ACC112 (cell line): ENCODE data around the gene LAMTOR4.
"Not testable (repeated sequence)": the region's sequence is repeated elsewhere in the genome, so short reads cannot be mapped to it uniquely, and the experiment has no call there.

Source experiments
- H2AFZ ChIP-seq: fragments of 200-600 bp; sonication (generic); one replicate; pipeline ENCODE4 v1.6.0; 2017; ENCODE audit warnings: antibody characterized with exemption, low read length; ENCODE audit not compliant: unreplicated experiment
- H3K27ac ChIP-seq: fragments of 200-600 bp; sonication (generic); 2 replicates; pipeline ENCODE4 v1.5.1; 2014; ENCODE audit warnings: low read depth, mild to moderate bottlenecking, antibody characterized with exemption, low read length, moderate library complexity
- H3K27me3 ChIP-seq: fragments of 200-600 bp; sonication (generic); 2 replicates; pipeline ENCODE4 v1.6.1; 2014; ENCODE audit warnings: mild to moderate bottlenecking, antibody characterized with exemption, low read length, moderate library complexity, mixed read lengths; ENCODE audit not compliant: insufficient read depth
- H3K36me3 ChIP-seq: fragments of 200-600 bp; sonication (generic); 2 replicates; pipeline ENCODE4 v1.6.1; 2016; ENCODE audit warnings: mild to moderate bottlenecking, antibody characterized with exemption, low read length, moderate library complexity, mixed read lengths; ENCODE audit not compliant: insufficient read depth
- H3K4me1 ChIP-seq: fragments of 200-600 bp; sonication (generic); one replicate; pipeline ENCODE4 v1.6.1; 2016; ENCODE audit warnings: low read length, mixed read lengths; ENCODE audit not compliant: insufficient read depth, unreplicated experiment, control insufficient read depth
- H3K4me3 ChIP-seq: fragments of 200-600 bp; sonication (generic); 2 replicates; pipeline ENCODE4 v1.5.1; 2014; ENCODE audit warnings: mild to moderate bottlenecking, low read depth, low read length
- H3K79me2 ChIP-seq: fragments of 200-600 bp; sonication (generic); one replicate; pipeline ENCODE4 v1.6.0; 2016; ENCODE audit warnings: low read length; ENCODE audit not compliant: control insufficient read depth, unreplicated experiment, insufficient read depth

Gene LAMTOR4

GRCh38 chr7:100175296-100175935 is 26.7 kb downstream of the LAMTOR4 start:
- peaks cover 5% of the 10 kb centered on the region for H3K4me1 ChIP-seq
- H2AFZ ChIP-seq, result no peak overlapping the region
- H3K36me3 ChIP-seq, result no peaks in the 10 kb centered on the region
- no peak overlapping the region for H3K27ac ChIP-seq
- peaks cover 3% of the 10 kb centered on the region; the same call in 1 of the 2 replicates for H3K27me3 ChIP-seq
- H3K79me2 ChIP-seq, result no peaks in the 10 kb centered on the region
- H3K4me3 ChIP-seq, result no peak overlapping the region

GRCh38 chr7:100176096-100177044 is 27.7 kb downstream of the LAMTOR4 start:
- Histone ChIP-seq H3K36me3 (no peaks in the 10 kb centered on the region), H2AFZ (peak overlapping the region; percentile 66), H3K27ac (no peak overlapping the region), H3K27me3 (no peaks in the 10 kb centered on the region), H3K4me1 (peaks cover 5% of the 10 kb centered on the region), H3K4me3 (peak overlapping the region; percentile 82), H3K79me2 (no peaks in the 10 kb centered on the region)

DNA sequence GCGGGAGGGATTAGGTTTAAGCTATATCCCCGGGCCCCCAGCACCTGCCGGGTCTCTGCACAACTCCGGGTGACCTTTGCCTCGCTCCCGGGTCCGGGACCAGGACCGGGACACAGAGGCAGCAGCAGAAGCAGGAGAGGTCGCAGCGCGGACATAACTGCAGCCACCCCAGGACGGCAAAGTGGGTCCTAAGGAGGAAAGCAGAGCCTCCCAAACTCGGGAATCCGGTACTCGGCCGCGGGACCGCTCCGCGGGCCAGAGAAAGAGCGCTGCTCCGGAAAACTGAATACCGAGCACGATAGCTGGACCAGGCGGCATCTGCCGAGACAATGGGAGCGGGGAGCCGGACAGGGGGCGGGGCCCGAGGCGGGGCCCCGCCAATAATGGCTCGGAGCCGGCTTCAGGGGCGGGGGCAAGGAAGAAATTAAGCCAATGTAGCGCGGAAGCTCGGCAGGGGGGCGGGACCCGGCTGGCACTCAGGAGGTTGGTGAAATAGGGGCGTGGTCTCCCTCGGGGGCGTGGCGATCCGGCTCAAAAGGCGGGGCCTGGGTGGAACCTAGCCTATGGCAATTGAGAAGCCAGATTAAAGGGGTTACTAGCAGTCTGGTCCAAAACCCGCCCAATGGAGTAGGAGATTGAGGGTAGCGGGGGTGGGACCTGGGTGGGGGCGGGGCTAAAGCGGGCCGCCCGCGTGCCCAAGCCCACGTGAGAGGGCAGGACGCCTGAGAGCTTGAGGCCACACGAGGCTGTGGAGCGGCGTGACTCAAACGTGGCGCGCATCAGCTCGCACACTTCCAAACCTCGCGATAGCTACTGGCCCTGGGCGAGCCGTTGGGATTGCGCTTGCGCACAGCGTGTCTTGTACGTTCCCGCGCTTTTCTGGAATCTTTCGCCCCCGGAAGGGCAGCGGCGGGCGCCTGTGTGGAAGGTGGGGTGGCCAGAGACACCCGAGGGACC is 28.6 kb downstream of the LAMTOR4 start, which contains the start of the genes GPC2 and STAG3:
TSS of gene GPC2 (minus strand) at position 337 of the 957 bp plus-strand sequence. CDS start at position 155, 182 bp downstream.
TSS of gene STAG3 (plus strand) at position 874 of the 957 bp plus-strand sequence. CDS start 2,639 bp downstream, outside the sequence.
- H3K27me3 ChIP-seq, result no peaks in the 10 kb centered on the region
- H3K27ac ChIP-seq, result peak within 1 kb of the TSS; percentile 37; the same call in 1 of the 2 replicates
- H2AFZ ChIP-seq, result peak within 1 kb of the TSS; percentile 69
- H3K36me3 ChIP-seq, result no peaks in the 10 kb centered on the region
- peak within 1 kb of the TSS; percentile 82 for H3K4me3 ChIP-seq
- H3K4me1 ChIP-seq, result peaks cover 5% of the 10 kb centered on the region
- H3K79me2 ChIP-seq, result no peaks in the 10 kb centered on the region

GRCh38 chr7:100180084-100180483 is 31.4 kb downstream of the LAMTOR4 start:
- H2AFZ ChIP-seq, H3K27me3 ChIP-seq, H3K4me3 ChIP-seq: not testable (repeated sequence)

DNA sequence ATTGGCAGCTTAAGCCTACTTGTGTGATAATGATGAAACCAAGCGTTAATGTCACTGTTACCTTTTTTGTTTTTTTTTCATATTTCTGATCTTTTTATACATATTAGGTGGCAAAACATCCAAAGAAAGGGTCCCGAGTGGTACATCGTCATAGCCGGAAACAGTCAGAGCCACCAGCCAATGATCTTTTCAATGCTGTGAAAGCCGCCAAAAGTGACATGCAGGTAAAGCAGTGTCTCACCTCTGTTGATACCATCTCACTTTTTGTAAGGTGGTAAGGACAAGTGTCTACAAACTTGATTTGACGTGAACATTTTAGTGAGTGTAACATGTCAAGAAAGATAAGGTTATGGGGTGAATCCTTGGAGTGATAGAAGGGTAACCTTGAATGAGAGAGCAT is 33.9 kb downstream of the LAMTOR4 start:
- H2AFZ ChIP-seq, H3K27ac ChIP-seq: not testable (repeated sequence)

More at GRCh38 chr7:100180084-100180483, 31.4 kb downstream of the LAMTOR4 start:
- not testable (repeated sequence) for H3K36me3 ChIP-seq, H3K27ac ChIP-seq, H3K4me1 ChIP-seq, H3K79me2 ChIP-seq

GRCh38 chr7:100183090-100183489 is 34.4 kb downstream of the LAMTOR4 start:
- H3K27me3 ChIP-seq, H3K79me2 ChIP-seq, H3K4me3 ChIP-seq, H2AFZ ChIP-seq, H3K27ac ChIP-seq, H3K36me3 ChIP-seq, H3K4me1 ChIP-seq: not testable (repeated sequence)

More for the DNA sequence above, 33.9 kb downstream of the LAMTOR4 start:
- not testable (repeated sequence) for H3K4me3 ChIP-seq, H3K4me1 ChIP-seq, H3K79me2 ChIP-seq, H3K27me3 ChIP-seq, H3K36me3 ChIP-seq

- H3K79me2 ChIP-seq, result no peaks in the 10 kb centered on the region
Measured at GRCh38 chr7:100185726-100186125, 37.0 kb downstream of the LAMTOR4 start.

GRCh38 chr7:100189061-100189460 is 40.3 kb downstream of the LAMTOR4 start:
- no peaks in the 10 kb centered on the region for H3K36me3 ChIP-seq
- H3K4me3 ChIP-seq, result no peak overlapping the region
- no peaks in the 10 kb centered on the region for H3K27me3 ChIP-seq
- no peak overlapping the region for H2AFZ ChIP-seq
- no peaks in the 10 kb centered on the region for H3K79me2 ChIP-seq
- H3K4me1 ChIP-seq, result peaks cover 6% of the 10 kb centered on the region
- H3K27ac ChIP-seq, result no peak overlapping the region

More at GRCh38 chr7:100185726-100186125, 37.0 kb downstream of the LAMTOR4 start:
- Histone ChIP-seq H3K27me3 (no peaks in the 10 kb centered on the region), H2AFZ (no peak overlapping the region), H3K36me3 (no peaks in the 10 kb centered on the region), H3K4me1 (no peaks in the 10 kb centered on the region), H3K4me3 (no peak overlapping the region), H3K27ac (no peak overlapping the region)

GRCh38 chr7:100190048-100190711 is 41.5 kb downstream of the LAMTOR4 start:
- Histone ChIP-seq H3K4me1 (peaks cover 6% of the 10 kb centered on the region), H2AFZ (no peak overlapping the region), H3K27ac (no peak overlapping the region), H3K79me2 (no peaks in the 10 kb centered on the region), H3K4me3 (no peak overlapping the region), H3K36me3 (no peaks in the 10 kb centered on the region), H3K27me3 (no peaks in the 10 kb centered on the region)
